Astrocyte (in vitro differentiated cells and primary cell): ENCODE results near the gene SCGN.

Experiments used
- CTCF ChIP-seq: IDR thresholded peaks from 2 replicates; pipeline ENCODE4 v1.5.1; 2011; ENCODE audit warnings: low read depth, mild to moderate bottlenecking, inconsistent platforms, low read length, moderate library complexity; ENCODE audit not compliant: insufficient read depth
- EZH2 ChIP-seq: IDR thresholded peaks from 2 replicates; pipeline ENCODE4 v1.6.1; 2012; ENCODE audit warnings: mild to moderate bottlenecking, low read length, inconsistent platforms; ENCODE audit not compliant: insufficient read depth

GRCh38 chr6:25669413-25669812 lies 17.4 kb downstream of the SCGN start:
- no peak for TF ChIP-seq CTCF
- no peak for TF ChIP-seq EZH2
